PFSK-1 (cell line): ENCODE measurements around the gene AVP.

Source experiments
- FOXP2 ChIP-seq: optimal IDR thresholded peaks from 2 replicates; pipeline ENCODE3; 2011; ENCODE audit warnings: borderline replicate concordance, control low read depth, inconsistent platforms; ENCODE audit not compliant: insufficient read depth; ENCODE audit errors: extremely low read length, extremely low read depth
- POLR2AphosphoS5 ChIP-seq: IDR thresholded peaks from 2 replicates; pipeline ENCODE4 v1.6.1; 2012; ENCODE audit warnings: low read depth, mild to moderate bottlenecking, control low read depth, low read length, moderate library complexity
- SIN3A ChIP-seq: IDR thresholded peaks from 2 replicates; pipeline ENCODE4 v1.6.1; 2012; ENCODE audit warnings: mild to moderate bottlenecking, low read length, moderate library complexity, borderline replicate concordance; ENCODE audit not compliant: insufficient read depth
- TAF1 ChIP-seq: IDR thresholded peaks from 2 replicates; pipeline ENCODE4 v1.6.1; 2012; ENCODE audit warnings: low read length, control low read depth, borderline replicate concordance; ENCODE audit not compliant: insufficient read depth
- TF ChIP-seq, protein P1 (sequence below), 2 experiments: IDR thresholded peaks; 2 replicates each; pipeline versions ENCODE4 v1.6.1 to v1.8.0; 2011 to 2012; ENCODE audit warnings: low read depth in 2 of 2, low read length in 2 of 2, control low read depth in 1 of 2, inconsistent platforms in 1 of 2, mild to moderate bottlenecking in 1 of 2, moderate library complexity in 1 of 2; ENCODE audit not compliant: insufficient read depth in 1 of 2

DNA sequence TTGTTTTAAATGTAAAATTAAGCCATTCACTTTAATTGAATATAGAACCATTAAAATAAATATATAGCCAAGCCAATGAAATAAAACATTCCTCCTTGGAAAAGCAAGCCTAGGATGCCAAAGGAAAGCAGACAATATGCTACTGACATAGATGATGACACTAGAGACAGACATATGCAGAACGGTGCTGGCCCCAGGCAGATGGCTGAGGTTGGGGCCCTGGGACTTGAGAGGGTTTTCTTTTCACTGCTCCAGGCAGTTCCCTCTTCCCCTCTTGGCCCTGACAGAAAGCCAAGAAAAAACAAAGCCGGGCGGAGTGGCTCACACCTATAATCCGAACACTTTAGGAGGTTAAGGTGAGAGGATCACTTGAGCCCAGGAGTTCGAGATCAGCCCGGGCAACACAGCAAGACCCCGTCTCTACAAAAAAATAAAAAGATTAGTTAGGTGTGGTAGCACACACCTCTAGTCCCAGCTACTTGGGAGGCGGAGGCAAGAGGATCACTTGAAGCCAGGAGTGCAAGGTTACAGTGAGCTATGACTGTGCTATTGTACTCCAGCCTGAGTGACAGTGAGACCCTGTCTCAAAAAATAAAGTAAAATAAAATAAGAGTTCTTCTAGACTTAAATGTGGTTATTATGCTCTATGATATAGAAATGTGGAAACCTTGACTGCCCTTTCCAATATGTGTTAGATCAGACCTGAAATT, 43.9 kb upstream of the AVP start:
- TF ChIP-seq POLR2AphosphoS5: no peak
- TF ChIP-seq, protein P1, sequence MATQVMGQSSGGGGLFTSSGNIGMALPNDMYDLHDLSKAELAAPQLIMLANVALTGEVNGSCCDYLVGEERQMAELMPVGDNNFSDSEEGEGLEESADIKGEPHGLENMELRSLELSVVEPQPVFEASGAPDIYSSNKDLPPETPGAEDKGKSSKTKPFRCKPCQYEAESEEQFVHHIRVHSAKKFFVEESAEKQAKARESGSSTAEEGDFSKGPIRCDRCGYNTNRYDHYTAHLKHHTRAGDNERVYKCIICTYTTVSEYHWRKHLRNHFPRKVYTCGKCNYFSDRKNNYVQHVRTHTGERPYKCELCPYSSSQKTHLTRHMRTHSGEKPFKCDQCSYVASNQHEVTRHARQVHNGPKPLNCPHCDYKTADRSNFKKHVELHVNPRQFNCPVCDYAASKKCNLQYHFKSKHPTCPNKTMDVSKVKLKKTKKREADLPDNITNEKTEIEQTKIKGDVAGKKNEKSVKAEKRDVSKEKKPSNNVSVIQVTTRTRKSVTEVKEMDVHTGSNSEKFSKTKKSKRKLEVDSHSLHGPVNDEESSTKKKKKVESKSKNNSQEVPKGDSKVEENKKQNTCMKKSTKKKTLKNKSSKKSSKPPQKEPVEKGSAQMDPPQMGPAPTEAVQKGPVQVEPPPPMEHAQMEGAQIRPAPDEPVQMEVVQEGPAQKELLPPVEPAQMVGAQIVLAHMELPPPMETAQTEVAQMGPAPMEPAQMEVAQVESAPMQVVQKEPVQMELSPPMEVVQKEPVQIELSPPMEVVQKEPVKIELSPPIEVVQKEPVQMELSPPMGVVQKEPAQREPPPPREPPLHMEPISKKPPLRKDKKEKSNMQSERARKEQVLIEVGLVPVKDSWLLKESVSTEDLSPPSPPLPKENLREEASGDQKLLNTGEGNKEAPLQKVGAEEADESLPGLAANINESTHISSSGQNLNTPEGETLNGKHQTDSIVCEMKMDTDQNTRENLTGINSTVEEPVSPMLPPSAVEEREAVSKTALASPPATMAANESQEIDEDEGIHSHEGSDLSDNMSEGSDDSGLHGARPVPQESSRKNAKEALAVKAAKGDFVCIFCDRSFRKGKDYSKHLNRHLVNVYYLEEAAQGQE (IDR thresholded peaks at IDR 0.05; ENCODE audit: insufficient read depth in 1 of 2, low read depth in 2 of 2, low read length in 2 of 2): no peak
- TF ChIP-seq FOXP2: no peak
- TF ChIP-seq TAF1: no peak
- TF ChIP-seq SIN3A: no peak
